Endothelial cell of umbilical vein (primary cell): ENCODE measurements around the gene LZTS2. TPM values are rescaled to one million over a fixed set of nuclear protein-coding genes. Genes with fewer than 3 reads are reported as not detected.

ENCODE experiments used
- BruUV-seq: library from RNA; stranded (reverse); fragments of 400-500 nt; replicated peaks from 2 replicates; lab custom pipeline; 2021; lab: Mats Ljungman, UMichigan
- CTCF ChIA-PET: fragments of 300-600, 350-600 bp; sonication (Branson Sonifier 250); formaldehyde crosslinking; loops from one replicate; lab custom pipeline; 2021; ENCODE audit warnings: antibody characterized with exemption, inconsistent platforms; lab: Charles Lee
- POLR2A ChIA-PET: fragments of 300-600, 350-600 bp; sonication (Branson Sonifier 250); formaldehyde crosslinking; loops from one replicate; lab custom pipeline; 2021; ENCODE audit warnings: antibody characterized with exemption, inconsistent platforms; lab: Charles Lee
- DNase-seq: peaks from one replicate; pipeline ENCODE4 v3.0.0-alpha.2; 2011; ENCODE audit warnings: low read depth, low spot score
- FAIRE-seq: peaks from 2 replicates; lab custom pipeline; 2011; peaks lifted over from hg19 to GRCh38; lab: Jason Lieb, UNC
- H2AFZ ChIP-seq: 2 replicates; pipeline ENCODE4 v1.6.0; 2012; ENCODE audit warnings: low read depth, low read length, control low read depth, inconsistent platforms
- H3K27ac ChIP-seq: 2 replicates; pipeline ENCODE4 v1.5.1; 2011; ENCODE audit warnings: low read depth, mild to moderate bottlenecking, control low read depth, low read length, moderate library complexity; ENCODE audit not compliant: insufficient read depth
- H3K27me3 ChIP-seq, 2 experiments: 2 replicates each; pipeline versions ENCODE4 v1.6.0 to v1.6.1; 2011; ENCODE audit warnings: low read length in 2 of 2, mixed read lengths in 1 of 2; ENCODE audit not compliant: control insufficient read depth in 2 of 2, insufficient read depth in 2 of 2
- H3K36me3 ChIP-seq, 2 experiments: 2 replicates in 1 of 2; 3 replicates in 1 of 2; pipeline ENCODE4 v1.5.1; 2011; ENCODE audit warnings: low read length in 2 of 2, mild to moderate bottlenecking in 1 of 2, moderate library complexity in 1 of 2; ENCODE audit not compliant: control insufficient read depth in 2 of 2, insufficient read depth in 2 of 2; ENCODE audit errors: extremely low read depth in 1 of 2
- H3K4me1 ChIP-seq: 3 replicates; pipeline ENCODE4 v1.5.1; 2011; ENCODE audit warnings: mild to moderate bottlenecking, low read length; ENCODE audit not compliant: control insufficient read depth, insufficient read depth; ENCODE audit errors: extremely low read depth
- H3K4me2 ChIP-seq: 2 replicates; pipeline ENCODE4 v1.6.1; 2011; ENCODE audit warnings: low read length, control low read depth, mixed read lengths; ENCODE audit not compliant: insufficient read depth
- H3K4me3 ChIP-seq, 3 experiments: fragments of 200-600 bp in 1 of 3; sonication (generic), shearing (Covaris generic) in 1 of 3; replicated peaks in 1 of 3; 2 replicates each; pipeline ENCODE4 v1.5.1; 2011 to 2016; ENCODE audit warnings: control low read depth in 3 of 3, low read length in 3 of 3, mild to moderate bottlenecking in 2 of 3, inconsistent platforms in 1 of 3, low read depth in 1 of 3, moderate library complexity in 1 of 3; ENCODE audit not compliant: insufficient read depth in 1 of 3
- H3K79me2 ChIP-seq: 2 replicates; pipeline ENCODE4 v1.6.0; 2012; ENCODE audit warnings: low read length, inconsistent platforms; ENCODE audit not compliant: control insufficient read depth, insufficient read depth
- H3K9ac ChIP-seq: replicated peaks from 2 replicates; pipeline ENCODE3; 2011; ENCODE audit warnings: low read length, control low read depth; ENCODE audit not compliant: insufficient read depth; ENCODE audit errors: extremely low read depth
- H3K9me1 ChIP-seq: replicated peaks from 3 replicates; pipeline ENCODE4 v1.6.0; 2011; ENCODE audit warnings: mild to moderate bottlenecking, low read length; ENCODE audit not compliant: control insufficient read depth, insufficient read depth; ENCODE audit errors: extremely low read depth
- H3K9me3 ChIP-seq: replicated peaks from 2 replicates; pipeline ENCODE4 v1.5.1; 2012; ENCODE audit warnings: low read length, inconsistent platforms; ENCODE audit not compliant: control insufficient read depth, insufficient read depth
- H4K20me1 ChIP-seq: replicated peaks from 2 replicates; pipeline ENCODE3; 2011; ENCODE audit warnings: mild to moderate bottlenecking, low read length; ENCODE audit not compliant: control insufficient read depth, insufficient read depth; ENCODE audit errors: extremely low read depth
- EZH2 ChIP-seq: IDR thresholded peaks from 2 replicates; pipeline ENCODE4 v1.6.1; 2012; ENCODE audit warnings: borderline replicate concordance, low read depth, mild to moderate bottlenecking, moderate library complexity, low read length, inconsistent platforms; ENCODE audit not compliant: severe bottlenecking
- FOS ChIP-seq: IDR thresholded peaks from 2 replicates; pipeline ENCODE4 v1.6.1; 2011; ENCODE audit warnings: mild to moderate bottlenecking, low read length, moderate library complexity, borderline replicate concordance; ENCODE audit not compliant: insufficient read depth
- GATA2 ChIP-seq: IDR thresholded peaks from 2 replicates; pipeline ENCODE4 v1.7.0; 2011; ENCODE audit warnings: low read depth, mild to moderate bottlenecking, moderate library complexity, mixed read lengths, low read length; ENCODE audit not compliant: insufficient read length, insufficient read depth
- JUN ChIP-seq: IDR thresholded peaks from 2 replicates; pipeline ENCODE4 v1.6.1; 2011; ENCODE audit warnings: borderline replicate concordance, low read depth; ENCODE audit not compliant: insufficient read length, insufficient read depth
- MYC ChIP-seq: IDR thresholded peaks from one replicate; pipeline ENCODE4 v1.6.1; 2011; ENCODE audit warnings: mild to moderate bottlenecking, low read depth, low read length
- POLR2AphosphoS5 ChIP-seq: IDR thresholded peaks from 2 replicates; pipeline ENCODE4 v1.6.1; 2012; ENCODE audit warnings: low read depth, mild to moderate bottlenecking, control low read depth, low read length, moderate library complexity; ENCODE audit not compliant: insufficient read depth
- dilution Hi-C: fragments of 300-500 bp; cut with MboI; formaldehyde crosslinking; loops from one replicate; pipeline ENCODE4 v1.15.0; 2019; ENCODE audit warnings: low sequenced_read_pairs; ENCODE audit not compliant: extremely low pct_ligation_motif_present
- intact Hi-C: fragments of 100-400 bp; cut with micrococcal nuclease; formaldehyde crosslinking; loops from one replicate; pipeline ENCODE4 v1.10.0; 2022
- polyA plus RNA-seq, 4 experiments: library from polyadenylated mRNA; depleted of rRNA in 3 of 4; stranded (reverse) in 3 of 4; unstranded in 1 of 4; fragments of >200 nt; gene quantifications; 2 replicates each; pipeline versions ENCODE4 v1.2.1 to v1.2.3, GENCODE V29; 2011 to 2012; ENCODE audit warnings: missing spikeins in 1 of 4
- total RNA-seq: library from RNA; stranded (reverse); gene quantifications from 2 replicates; pipeline ENCODE4 v1.2.3, GENCODE V29; 2021

The LZTS2 gene
- total and polyA plus RNA-seq, 2 donors (not counting 3 experiments of a cell fraction or from before 2014, with no cell fraction given) = 70.8 to 79.5 TPM

DNA sequence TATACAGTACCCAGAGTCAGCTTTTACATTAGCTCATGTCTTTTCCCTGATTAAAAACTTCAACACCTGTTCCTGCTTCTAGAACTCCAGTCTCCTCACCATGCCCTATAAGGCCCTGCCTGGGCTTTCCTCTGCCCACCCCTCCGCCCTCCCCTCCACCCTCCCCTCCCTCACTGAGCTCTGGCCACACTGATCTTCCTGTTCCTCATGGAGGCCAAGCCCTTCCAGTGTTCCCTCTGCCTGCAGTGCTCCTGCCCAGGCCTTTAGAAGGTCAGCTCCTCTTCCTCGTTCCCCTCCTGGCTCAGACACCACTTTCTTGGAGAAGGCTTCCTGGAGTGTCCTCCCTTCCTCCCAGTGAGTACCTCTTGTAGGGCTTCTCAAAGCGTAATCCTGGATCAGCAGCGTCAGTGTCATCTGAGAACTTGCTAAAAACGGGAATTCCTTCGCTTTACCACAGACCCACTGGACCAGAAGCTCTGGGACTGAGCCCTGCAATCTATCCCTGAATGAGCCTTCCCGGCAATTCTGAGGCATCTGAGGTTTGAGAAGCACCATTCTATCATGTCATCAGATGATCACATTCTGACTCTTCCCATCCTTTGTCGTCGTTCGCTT lies 27.6 kb downstream of the LZTS2 start:
- Histone ChIP-seq H3K9me1 (no peaks in the 10 kb centered on the region), H3K4me2 (no peak overlapping the region), H2AFZ (no peak overlapping the region), H3K4me1 (peaks cover 9% of the 10 kb centered on the region), H4K20me1 (no peaks in the 10 kb centered on the region), H3K4me3 (no peak overlapping the region), H3K36me3 (no peaks in the 10 kb centered on the region), H3K79me2 (no peaks in the 10 kb centered on the region), H3K9ac (no peak overlapping the region), H3K27me3 (peaks cover 0 to 9% of the 10 kb centered on the region in 2 experiments), H3K9me3 (no peaks in the 10 kb centered on the region), H3K27ac (no peak overlapping the region)
- ChIA-PET CTCF (interaction anchor here (0.6 to 6.3 kb wide), 11 partner anchors 11 to 58 kb away, joined by 3 to 66 read pairs (median 6); partner anchors contain the start of genes LZTS2 and SEMA4G), POLR2A (no interaction called here)
- dilution Hi-C loops = no loop called here
- intact Hi-C loops = no loop called here
- BruUV-seq = no TSS peak
- no peak for TF ChIP-seq JUN
- no peak for TF ChIP-seq EZH2
- no peak for TF ChIP-seq POLR2AphosphoS5
- no peak for TF ChIP-seq MYC
- TF ChIP-seq FOS = no peak
- TF ChIP-seq GATA2 = no peak
- FAIRE-seq (no peak), DNase-seq (no peak)
